HG03108 (cell line): ENCODE data around the gene ERBB4.
"Not testable (repeated sequence)": the region's sequence is repeated elsewhere in the genome, so short reads cannot be mapped to it uniquely, and the experiment has no call there.

Experiments used
- ATAC-seq: cut with Tn5 transposase; IDR thresholded peaks from one replicate; pipeline ENCODE4 v1.9.1; 2021; ENCODE audit warnings: moderate library complexity; ENCODE audit not compliant: unreplicated experiment

Gene ERBB4

GRCh38 chr2:211760103-211760502 is 778.5 kb downstream of the ERBB4 start:
- no peak for ATAC-seq

GRCh38 chr2:211756266-211756665 is 782.3 kb downstream of the ERBB4 start:
- no peak for ATAC-seq

- no peak for ATAC-seq
These were observed 783.4 kb downstream of the ERBB4 start for GRCh38 chr2:211755187-211755586.

- no peak for ATAC-seq
These were observed 786.8 kb downstream of the ERBB4 start for GRCh38 chr2:211751848-211752247.

GRCh38 chr2:211748339-211748738 is 790.3 kb downstream of the ERBB4 start:
- ATAC-seq, result no peak

GRCh38 chr2:211745295-211746097 is 793.1 kb downstream of the ERBB4 start:
- ATAC-seq, result peak; percentile 78

- no peak for ATAC-seq
These were observed 794.2 kb downstream of the ERBB4 start for GRCh38 chr2:211744379-211744778.

- ATAC-seq, result no peak
These were observed 796.6 kb downstream of the ERBB4 start for GRCh38 chr2:211741966-211742365.

- ATAC-seq, result no peak
These were observed 801.3 kb downstream of the ERBB4 start for GRCh38 chr2:211737282-211737681.

GRCh38 chr2:211730215-211730614 is 808.4 kb downstream of the ERBB4 start:
- ATAC-seq, result no peak

GRCh38 chr2:211729433-211729832 is 809.2 kb downstream of the ERBB4 start:
- ATAC-seq, result no peak

GRCh38 chr2:211724933-211725332 is 813.7 kb downstream of the ERBB4 start:
- ATAC-seq, result no peak

- no peak for ATAC-seq
These were observed 815.2 kb downstream of the ERBB4 start for GRCh38 chr2:211723398-211723797.

GRCh38 chr2:211722928-211723327 is 815.7 kb downstream of the ERBB4 start:
- no peak for ATAC-seq

GRCh38 chr2:211721874-211722273 is 816.7 kb downstream of the ERBB4 start:
- not testable (repeated sequence) for ATAC-seq

GRCh38 chr2:211709389-211709788 is 829.2 kb downstream of the ERBB4 start:
- no peak for ATAC-seq

- ATAC-seq, result no peak
These were observed 845.9 kb downstream of the ERBB4 start for GRCh38 chr2:211692689-211693088.

GRCh38 chr2:211690736-211691135 is 847.9 kb downstream of the ERBB4 start:
- no peak for ATAC-seq

- ATAC-seq, result no peak
These were observed 850.4 kb downstream of the ERBB4 start for GRCh38 chr2:211688196-211688595.

- no peak for ATAC-seq
These were observed 863.9 kb downstream of the ERBB4 start for GRCh38 chr2:211674715-211675114.

- ATAC-seq, result no peak
These were observed 865.3 kb downstream of the ERBB4 start for GRCh38 chr2:211673133-211673905.

GRCh38 chr2:211671977-211672376 is 866.6 kb downstream of the ERBB4 start:
- no peak for ATAC-seq
